Measurements from ENCODE around the gene ARHGEF19.

DNA sequence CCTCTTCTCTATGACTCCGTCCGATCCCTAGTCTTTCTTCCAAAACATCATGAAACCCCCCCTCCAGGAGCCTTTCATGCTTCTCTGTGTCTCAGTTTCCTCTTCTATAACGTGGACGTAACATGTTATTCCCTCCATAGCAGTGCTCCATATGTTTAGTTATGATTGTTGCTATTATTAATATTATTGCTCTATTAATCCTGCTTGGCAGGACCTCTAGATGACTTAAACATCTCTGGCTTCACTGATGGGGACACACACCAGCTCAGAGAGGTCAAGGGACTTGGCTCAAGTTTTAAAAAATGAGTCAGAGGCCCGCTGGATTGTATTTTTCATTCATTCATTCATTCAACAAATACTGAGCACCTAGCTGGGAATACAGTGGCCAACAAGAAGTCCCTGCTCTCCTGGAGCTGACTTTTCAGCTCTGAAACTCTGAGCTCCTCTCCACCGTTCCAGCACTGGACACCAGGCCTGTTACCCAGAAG is 24.9 kb upstream of the ARHGEF19 start:
- TF ChIP-seq, protein P1, sequence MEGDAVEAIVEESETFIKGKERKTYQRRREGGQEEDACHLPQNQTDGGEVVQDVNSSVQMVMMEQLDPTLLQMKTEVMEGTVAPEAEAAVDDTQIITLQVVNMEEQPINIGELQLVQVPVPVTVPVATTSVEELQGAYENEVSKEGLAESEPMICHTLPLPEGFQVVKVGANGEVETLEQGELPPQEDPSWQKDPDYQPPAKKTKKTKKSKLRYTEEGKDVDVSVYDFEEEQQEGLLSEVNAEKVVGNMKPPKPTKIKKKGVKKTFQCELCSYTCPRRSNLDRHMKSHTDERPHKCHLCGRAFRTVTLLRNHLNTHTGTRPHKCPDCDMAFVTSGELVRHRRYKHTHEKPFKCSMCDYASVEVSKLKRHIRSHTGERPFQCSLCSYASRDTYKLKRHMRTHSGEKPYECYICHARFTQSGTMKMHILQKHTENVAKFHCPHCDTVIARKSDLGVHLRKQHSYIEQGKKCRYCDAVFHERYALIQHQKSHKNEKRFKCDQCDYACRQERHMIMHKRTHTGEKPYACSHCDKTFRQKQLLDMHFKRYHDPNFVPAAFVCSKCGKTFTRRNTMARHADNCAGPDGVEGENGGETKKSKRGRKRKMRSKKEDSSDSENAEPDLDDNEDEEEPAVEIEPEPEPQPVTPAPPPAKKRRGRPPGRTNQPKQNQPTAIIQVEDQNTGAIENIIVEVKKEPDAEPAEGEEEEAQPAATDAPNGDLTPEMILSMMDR (IDR thresholded peaks at IDR 0.05 in 8 of 11, conservative IDR thresholded peaks at IDR 0.05 in 3 of 11): no peak
- TF ChIP-seq POLR2A (IDR thresholded peaks at IDR 0.05): no peak
- no peak for TF ChIP-seq POLR2AphosphoS5 (IDR thresholded peaks at IDR 0.05)

Measured in spleen (tissue), 7 donors.